ENCODE results near the gene GSTM3.
A peak's percentile ranks its signal among the peaks of the same experiment; 100 is the strongest.
"Not testable (repeated sequence)": the region's sequence is repeated elsewhere in the genome, so short reads cannot be mapped to it uniquely, and the experiment has no call there.

The GSTM3 gene

GRCh38 chr1:109691759-109692158 lies 49.1 kb downstream of the GSTM3 start:
- DNase-seq, result no peak

GRCh38 chr1:109689844-109690405 lies 50.9 kb downstream of the GSTM3 start:
- DNase-seq, result no peak

GRCh38 chr1:109687641-109688499 lies 53.0 kb downstream of the GSTM3 start, which contains the start of gene GSTM1:
TSS of gene GSTM1 (plus strand) at chr1:109687817. CDS start at chr1:109687874, 57 bp downstream.
- DNase-seq, result no peak

- not testable (repeated sequence) for DNase-seq
Observed at GRCh38 chr1:109687109-109687508, 53.7 kb downstream of the GSTM3 start.

GRCh38 chr1:109685890-109686289 lies 54.9 kb downstream of the GSTM3 start:
- not testable (repeated sequence) for DNase-seq

- peak in 1 of 2 experiments; percentile 4 for DNase-seq
Observed at GRCh38 chr1:109685399-109685798, 55.4 kb downstream of the GSTM3 start.

- DNase-seq, result not testable (repeated sequence)
Observed at GRCh38 chr1:109684777-109685176, 56.1 kb downstream of the GSTM3 start.
